ENCODE results near the gene OPRL1.

OPRL1 gene

GRCh38 chr20:64080013-64080812 is at the start of gene OPRL1:
TSS of gene OPRL1 (plus strand) at chr20:64080082. CDS start at chr20:64092721, 12,639 bp downstream.
- DNase-seq (ENCODE audit: insufficient read length, low spot score): no peak
- no peak for FAIRE-seq
- TF ChIP-seq, protein P1, sequence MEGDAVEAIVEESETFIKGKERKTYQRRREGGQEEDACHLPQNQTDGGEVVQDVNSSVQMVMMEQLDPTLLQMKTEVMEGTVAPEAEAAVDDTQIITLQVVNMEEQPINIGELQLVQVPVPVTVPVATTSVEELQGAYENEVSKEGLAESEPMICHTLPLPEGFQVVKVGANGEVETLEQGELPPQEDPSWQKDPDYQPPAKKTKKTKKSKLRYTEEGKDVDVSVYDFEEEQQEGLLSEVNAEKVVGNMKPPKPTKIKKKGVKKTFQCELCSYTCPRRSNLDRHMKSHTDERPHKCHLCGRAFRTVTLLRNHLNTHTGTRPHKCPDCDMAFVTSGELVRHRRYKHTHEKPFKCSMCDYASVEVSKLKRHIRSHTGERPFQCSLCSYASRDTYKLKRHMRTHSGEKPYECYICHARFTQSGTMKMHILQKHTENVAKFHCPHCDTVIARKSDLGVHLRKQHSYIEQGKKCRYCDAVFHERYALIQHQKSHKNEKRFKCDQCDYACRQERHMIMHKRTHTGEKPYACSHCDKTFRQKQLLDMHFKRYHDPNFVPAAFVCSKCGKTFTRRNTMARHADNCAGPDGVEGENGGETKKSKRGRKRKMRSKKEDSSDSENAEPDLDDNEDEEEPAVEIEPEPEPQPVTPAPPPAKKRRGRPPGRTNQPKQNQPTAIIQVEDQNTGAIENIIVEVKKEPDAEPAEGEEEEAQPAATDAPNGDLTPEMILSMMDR (IDR thresholded peaks at IDR 0.05; ENCODE audit: insufficient read depth, missing control alignments): no peak

- no peak for DNase-seq (ENCODE audit: insufficient read length, low spot score)
- TF ChIP-seq, protein P1 (IDR thresholded peaks at IDR 0.05; ENCODE audit: insufficient read depth, missing control alignments): no peak
- no peak for FAIRE-seq
Measured at GRCh38 chr20:64030371-64031134, 49.3 kb upstream of the OPRL1 start.

GRCh38 chr20:64031822-64032314 is 48.0 kb upstream of the OPRL1 start:
- TF ChIP-seq, protein P1 (IDR thresholded peaks at IDR 0.05; ENCODE audit: insufficient read depth, missing control alignments): no peak
- DNase-seq (ENCODE audit: insufficient read length, low spot score) (no peak), FAIRE-seq (no peak)

DNA sequence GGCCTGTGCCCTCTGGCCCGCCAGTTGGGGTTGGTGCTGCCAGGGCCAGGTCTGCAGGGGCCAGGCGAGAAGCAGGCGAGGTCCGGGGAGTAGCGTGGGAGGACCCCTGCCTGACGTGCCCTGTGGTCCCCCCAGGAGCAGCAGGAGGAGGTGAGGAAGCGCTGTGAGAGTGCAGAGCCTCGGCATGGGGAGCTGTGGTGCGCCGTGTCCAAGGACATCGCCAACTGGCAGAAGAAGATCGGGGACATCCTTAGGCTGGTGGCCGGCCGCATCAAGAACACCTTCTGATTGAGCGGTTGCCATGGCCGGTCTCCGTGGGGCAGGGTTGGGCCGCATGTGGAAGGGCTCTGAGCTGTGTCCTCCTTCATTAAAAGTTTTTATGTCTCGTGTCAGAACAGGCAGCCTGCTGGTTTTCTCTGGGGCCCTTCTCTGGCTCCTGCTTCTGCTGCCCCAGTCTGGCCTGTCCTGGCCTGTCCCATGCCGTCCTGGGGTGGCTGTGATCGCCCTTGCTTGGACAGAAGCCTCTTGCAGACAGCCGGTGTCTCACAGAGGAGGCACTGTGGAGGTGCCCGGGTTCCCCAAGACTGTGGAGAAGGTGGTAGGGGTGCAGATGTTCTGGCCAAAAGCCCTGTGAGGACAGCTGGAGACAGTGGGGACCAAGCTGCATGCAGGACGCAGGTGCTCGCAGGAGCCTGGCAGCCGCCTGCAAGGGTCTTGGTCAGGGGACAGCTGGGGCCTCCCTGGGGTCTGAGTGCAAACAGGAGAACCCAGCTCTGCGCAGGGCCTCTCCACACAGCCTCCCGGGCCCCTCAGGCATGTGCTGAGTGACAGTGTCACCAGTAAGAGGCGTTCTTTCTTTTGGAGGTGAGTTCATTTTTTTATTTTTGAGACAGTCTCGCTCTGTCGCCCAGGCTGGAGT is 46.9 kb upstream of the OPRL1 start:
- no peak for DNase-seq (ENCODE audit: insufficient read length, low spot score)
- TF ChIP-seq, protein P1 (IDR thresholded peaks at IDR 0.05; ENCODE audit: insufficient read depth, missing control alignments): no peak
- no peak for FAIRE-seq

GRCh38 chr20:64033981-64034493 is 45.8 kb upstream of the OPRL1 start:
- TF ChIP-seq, protein P1 (IDR thresholded peaks at IDR 0.05; ENCODE audit: insufficient read depth, missing control alignments): no peak
- DNase-seq (ENCODE audit: insufficient read length, low spot score) (no peak), FAIRE-seq (no peak)

DNA sequence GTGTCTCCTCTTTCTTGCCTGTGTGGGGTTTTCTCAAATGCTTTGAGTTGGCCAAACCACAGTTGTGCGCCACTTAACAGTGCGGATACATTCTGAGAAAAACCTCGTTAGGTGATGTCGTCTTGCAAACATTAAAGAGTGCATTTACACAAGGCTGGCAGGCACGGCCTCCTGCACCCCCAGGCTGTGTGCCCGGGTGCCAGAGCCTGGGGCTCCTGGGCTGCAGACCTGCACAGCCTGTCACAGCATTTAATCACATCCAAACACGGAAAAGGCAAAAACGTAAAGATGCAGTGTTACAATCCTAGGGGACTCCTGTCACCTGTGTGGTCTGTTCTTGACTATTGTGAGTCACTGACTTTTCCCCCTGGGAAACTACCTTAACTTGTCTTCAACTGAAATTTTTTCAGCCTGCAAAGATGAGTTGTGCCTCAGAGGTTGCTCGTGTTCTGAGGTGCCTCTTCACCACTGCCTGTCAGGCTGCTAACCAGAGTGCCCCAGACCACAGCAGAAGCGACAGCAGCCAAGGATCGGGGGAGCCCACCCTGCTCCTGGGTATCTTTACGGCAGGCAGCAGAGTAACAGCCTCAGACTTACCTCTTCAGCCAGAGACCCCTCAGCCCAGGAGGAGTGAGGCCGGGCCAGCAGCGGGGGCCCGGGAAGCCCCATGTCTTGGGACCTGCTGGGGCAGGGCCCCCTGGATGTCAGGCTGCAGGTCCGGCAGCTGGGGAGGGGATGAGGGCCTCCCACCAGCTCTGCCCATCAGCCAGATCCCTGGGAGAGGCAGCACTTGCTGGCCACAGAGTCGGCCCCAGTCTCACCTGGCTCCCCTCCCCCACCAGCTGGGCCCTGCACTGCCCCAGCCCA is 44.6 kb upstream of the OPRL1 start:
- DNase-seq (ENCODE audit: insufficient read length, low spot score) (no peak), FAIRE-seq (no peak)
- TF ChIP-seq, protein P1 (IDR thresholded peaks at IDR 0.05; ENCODE audit: insufficient read depth, missing control alignments): no peak
